Measurements from ENCODE around the gene SALL4.

The SALL4 gene

GRCh38 chr20:51802170-51802751 lies at the start of gene SALL4:
TSS of gene SALL4 (minus strand) at chr20:51802521. CDS start at chr20:51802408, 113 bp downstream.
- H3K27ac ChIP-seq (ENCODE audit: low read depth, low read length): no peak within 1 kb of the TSS
- H3K4me3 ChIP-seq (ENCODE audit: low read depth in 1 of 2, low read length in 2 of 2): peak within 1 kb of the TSS in 1 of 2 donors; percentile 50
- H3K9me3 ChIP-seq (ENCODE audit: low read length): no peaks in the 10 kb centered on the region
- no peaks in the 10 kb centered on the region for H3K36me3 ChIP-seq (ENCODE audit: insufficient read depth, low read length)
- H3K9ac ChIP-seq (ENCODE audit: low read length): no peak within 1 kb of the TSS
- peaks cover 23% of the 10 kb centered on the region for H3K4me1 ChIP-seq (ENCODE audit: insufficient read depth, low read length)
- peaks cover 32 to 42% of the 10 kb centered on the region in 2 donors for H3K27me3 ChIP-seq (ENCODE audit: control insufficient read depth in 1 of 2, insufficient read depth in 2 of 2, low read length in 2 of 2)

DNA sequence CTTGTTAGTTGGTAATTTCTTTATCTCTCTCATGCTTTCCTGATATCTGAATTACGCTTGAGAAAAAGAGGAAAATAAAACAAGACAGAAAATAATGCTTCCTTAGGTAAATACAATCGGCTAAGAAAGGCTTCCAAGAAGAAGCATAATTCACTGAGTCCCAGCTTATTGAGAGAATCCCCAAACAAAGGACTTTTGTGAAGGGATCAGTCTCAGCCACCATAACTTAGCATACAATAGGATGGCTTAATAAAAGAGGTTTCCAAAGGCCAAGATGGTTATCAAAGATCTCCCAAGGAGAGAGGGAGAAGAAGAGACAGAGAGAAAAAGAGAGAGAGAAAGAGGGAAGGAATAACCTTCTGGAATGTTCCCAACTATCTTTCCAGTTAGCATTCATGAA lies 46.0 kb upstream of the SALL4 start:
- Histone ChIP-seq H3K36me3 (ENCODE audit: insufficient read depth, low read length) (no peaks in the 10 kb centered on the region), H3K27ac (ENCODE audit: low read depth, low read length) (no peak overlapping the region), H3K9me3 (ENCODE audit: low read length) (no peaks in the 10 kb centered on the region), H3K4me1 (ENCODE audit: insufficient read depth, low read length) (no peaks in the 10 kb centered on the region), H3K4me3 (ENCODE audit: low read depth in 1 of 2, low read length in 2 of 2) (no peak overlapping the region), H3K27me3 (ENCODE audit: control insufficient read depth in 1 of 2, insufficient read depth in 2 of 2, low read length in 2 of 2) (no peaks in the 10 kb centered on the region), H3K9ac (ENCODE audit: low read length) (no peak overlapping the region)

DNA sequence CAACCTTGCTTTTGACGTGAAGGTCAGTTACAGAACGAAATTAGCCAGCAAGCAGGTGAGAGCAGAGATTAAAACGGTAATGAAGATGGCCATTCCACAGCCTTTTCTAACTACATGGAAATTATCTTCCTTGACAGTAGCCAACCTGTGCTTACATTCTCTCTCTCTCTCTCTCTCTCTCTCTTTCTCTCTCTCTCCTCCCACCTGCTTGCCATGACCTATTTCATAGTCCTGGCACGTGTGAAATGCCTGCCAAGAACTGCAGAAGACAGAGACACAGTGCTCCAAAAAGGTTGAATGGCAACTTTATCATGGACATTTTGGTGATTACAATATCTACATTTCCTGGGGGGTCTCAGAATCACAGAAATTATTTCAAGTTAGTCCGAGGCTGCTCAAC lies 38.5 kb upstream of the SALL4 start:
- Histone ChIP-seq H3K4me3 (ENCODE audit: low read depth in 1 of 2, low read length in 2 of 2) (no peak overlapping the region), H3K36me3 (ENCODE audit: insufficient read depth, low read length) (no peaks in the 10 kb centered on the region), H3K9me3 (ENCODE audit: low read length) (no peaks in the 10 kb centered on the region), H3K4me1 (ENCODE audit: insufficient read depth, low read length) (no peaks in the 10 kb centered on the region), H3K27ac (ENCODE audit: low read depth, low read length) (no peak overlapping the region), H3K27me3 (ENCODE audit: control insufficient read depth in 1 of 2, insufficient read depth in 2 of 2, low read length in 2 of 2) (no peaks in the 10 kb centered on the region), H3K9ac (ENCODE audit: low read length) (no peak overlapping the region)

DNA sequence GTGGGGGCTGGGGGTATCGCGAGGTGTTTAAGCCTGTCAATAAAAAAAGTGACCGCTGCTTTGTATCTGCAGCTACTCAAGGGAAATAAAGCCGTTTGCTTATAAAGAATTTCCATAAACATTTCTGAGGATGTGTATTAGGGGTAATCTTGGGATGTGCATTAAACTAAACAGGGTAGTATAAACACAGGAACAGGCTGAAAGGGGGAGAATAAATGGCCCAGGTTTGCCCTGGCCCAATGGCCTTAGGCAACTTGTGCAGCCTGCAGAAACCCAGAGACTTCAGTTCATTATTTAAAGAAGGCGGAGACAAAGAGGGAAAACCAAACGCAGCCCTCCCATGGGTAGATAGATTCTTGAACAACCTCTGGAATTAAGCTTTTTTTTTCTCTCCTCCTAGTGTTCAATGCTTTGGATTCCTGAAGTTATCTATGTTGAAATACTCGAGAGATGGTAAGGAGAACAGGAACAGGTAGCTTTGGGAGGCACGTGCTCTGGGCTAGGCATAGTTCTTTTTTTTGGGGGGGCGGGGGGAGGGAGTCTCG lies 35.6 kb upstream of the SALL4 start:
- Histone ChIP-seq H3K4me3 (ENCODE audit: low read depth in 1 of 2, low read length in 2 of 2) (no peak overlapping the region), H3K4me1 (ENCODE audit: insufficient read depth, low read length) (no peaks in the 10 kb centered on the region), H3K9ac (ENCODE audit: low read length) (no peak overlapping the region), H3K27ac (ENCODE audit: low read depth, low read length) (no peak overlapping the region), H3K36me3 (ENCODE audit: insufficient read depth, low read length) (no peaks in the 10 kb centered on the region), H3K27me3 (ENCODE audit: control insufficient read depth in 1 of 2, insufficient read depth in 2 of 2, low read length in 2 of 2) (no peaks in the 10 kb centered on the region), H3K9me3 (ENCODE audit: low read length) (no peaks in the 10 kb centered on the region)

DNA sequence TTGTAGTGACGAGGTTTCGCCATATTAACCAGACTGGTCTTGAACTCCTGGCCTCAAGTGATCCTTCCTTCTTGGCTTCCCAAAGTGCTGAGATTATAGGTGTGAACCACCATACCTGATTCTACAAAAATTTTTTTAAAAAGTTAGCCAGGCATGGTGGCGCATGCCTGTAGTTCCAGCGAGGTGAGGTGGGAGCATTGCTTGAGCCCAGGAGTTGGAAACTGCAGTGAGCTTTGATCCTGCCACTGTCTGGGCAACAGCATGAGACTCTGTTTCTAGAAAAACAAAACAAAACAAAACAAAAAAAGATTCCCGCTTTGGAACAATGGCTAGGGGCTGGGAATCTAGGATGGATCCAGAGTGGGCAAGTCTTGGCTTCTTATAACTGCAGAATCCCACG lies 35.1 kb upstream of the SALL4 start:
- Histone ChIP-seq H3K36me3 (ENCODE audit: insufficient read depth, low read length) (no peaks in the 10 kb centered on the region), H3K4me1 (ENCODE audit: insufficient read depth, low read length) (no peaks in the 10 kb centered on the region), H3K27me3 (ENCODE audit: control insufficient read depth in 1 of 2, insufficient read depth in 2 of 2, low read length in 2 of 2) (no peaks in the 10 kb centered on the region)

GRCh38 chr20:51833326-51833725 lies 31.0 kb upstream of the SALL4 start:
- H3K4me1 ChIP-seq (ENCODE audit: insufficient read depth, low read length): no peaks in the 10 kb centered on the region
- no peaks in the 10 kb centered on the region for H3K36me3 ChIP-seq (ENCODE audit: insufficient read depth, low read length)
- H3K9ac ChIP-seq (ENCODE audit: low read length): no peak overlapping the region
- no peak overlapping the region for H3K4me3 ChIP-seq (ENCODE audit: low read depth in 1 of 2, low read length in 2 of 2)
- no peaks in the 10 kb centered on the region for H3K27me3 ChIP-seq (ENCODE audit: control insufficient read depth in 1 of 2, insufficient read depth in 2 of 2, low read length in 2 of 2)
- H3K27ac ChIP-seq (ENCODE audit: low read depth, low read length): no peak overlapping the region
- no peaks in the 10 kb centered on the region for H3K9me3 ChIP-seq (ENCODE audit: low read length)

More for the DNA sequence above, 35.1 kb upstream of the SALL4 start:
- no peak overlapping the region for H3K4me3 ChIP-seq (ENCODE audit: low read depth in 1 of 2, low read length in 2 of 2)
- no peak overlapping the region for H3K27ac ChIP-seq (ENCODE audit: low read depth, low read length)
- no peak overlapping the region for H3K9ac ChIP-seq (ENCODE audit: low read length)
- no peaks in the 10 kb centered on the region for H3K9me3 ChIP-seq (ENCODE audit: low read length)

DNA sequence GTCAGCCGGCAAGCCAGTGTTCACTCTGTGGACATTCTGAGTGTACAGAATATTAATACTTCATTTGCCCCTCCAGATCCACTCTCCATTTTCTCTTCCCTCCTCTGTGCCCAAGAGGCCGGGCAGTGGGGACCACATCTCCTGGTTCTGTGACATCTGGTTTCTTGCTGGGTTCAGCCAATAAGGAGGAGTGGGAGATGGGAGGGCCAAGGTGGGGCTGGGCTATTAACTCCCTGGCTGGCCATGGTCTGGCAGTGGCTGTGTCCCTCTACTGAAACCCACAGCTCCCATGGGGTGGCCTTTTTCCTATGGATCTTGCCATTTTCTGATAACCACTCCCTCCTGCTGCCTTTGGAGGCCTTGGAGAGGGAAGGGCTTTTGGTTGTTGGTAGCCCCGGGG lies 30.0 kb upstream of the SALL4 start:
- Histone ChIP-seq H3K9ac (ENCODE audit: low read length) (no peak overlapping the region), H3K4me1 (ENCODE audit: insufficient read depth, low read length) (no peaks in the 10 kb centered on the region), H3K27me3 (ENCODE audit: control insufficient read depth in 1 of 2, insufficient read depth in 2 of 2, low read length in 2 of 2) (no peaks in the 10 kb centered on the region), H3K4me3 (ENCODE audit: low read depth in 1 of 2, low read length in 2 of 2) (no peak overlapping the region), H3K9me3 (ENCODE audit: low read length) (no peaks in the 10 kb centered on the region), H3K36me3 (ENCODE audit: insufficient read depth, low read length) (no peaks in the 10 kb centered on the region), H3K27ac (ENCODE audit: low read depth, low read length) (no peak overlapping the region)

- H3K9ac ChIP-seq (ENCODE audit: low read length): no peak overlapping the region
- no peaks in the 10 kb centered on the region for H3K9me3 ChIP-seq (ENCODE audit: low read length)
- H3K4me1 ChIP-seq (ENCODE audit: insufficient read depth, low read length): no peaks in the 10 kb centered on the region
- no peak overlapping the region for H3K4me3 ChIP-seq (ENCODE audit: low read depth in 1 of 2, low read length in 2 of 2)
- no peak overlapping the region for H3K27ac ChIP-seq (ENCODE audit: low read depth, low read length)
- no peaks in the 10 kb centered on the region for H3K27me3 ChIP-seq (ENCODE audit: control insufficient read depth in 1 of 2, insufficient read depth in 2 of 2, low read length in 2 of 2)
- no peaks in the 10 kb centered on the region for H3K36me3 ChIP-seq (ENCODE audit: insufficient read depth, low read length)
These were observed 29.5 kb upstream of the SALL4 start for GRCh38 chr20:51831866-51832265.

GRCh38 chr20:51830538-51830937 lies 28.2 kb upstream of the SALL4 start:
- H3K4me1 ChIP-seq (ENCODE audit: insufficient read depth, low read length): no peaks in the 10 kb centered on the region
- H3K4me3 ChIP-seq (ENCODE audit: low read depth in 1 of 2, low read length in 2 of 2): no peak overlapping the region
- H3K9me3 ChIP-seq (ENCODE audit: low read length): no peaks in the 10 kb centered on the region
- H3K9ac ChIP-seq (ENCODE audit: low read length): no peak overlapping the region
- H3K27ac ChIP-seq (ENCODE audit: low read depth, low read length): no peak overlapping the region
- H3K27me3 ChIP-seq (ENCODE audit: control insufficient read depth in 1 of 2, insufficient read depth in 2 of 2, low read length in 2 of 2): no peaks in the 10 kb centered on the region
- no peaks in the 10 kb centered on the region for H3K36me3 ChIP-seq (ENCODE audit: insufficient read depth, low read length)

- Histone ChIP-seq H3K36me3 (ENCODE audit: insufficient read depth, low read length) (no peaks in the 10 kb centered on the region), H3K27ac (ENCODE audit: low read depth, low read length) (no peak overlapping the region), H3K27me3 (ENCODE audit: control insufficient read depth in 1 of 2, insufficient read depth in 2 of 2, low read length in 2 of 2) (no peaks in the 10 kb centered on the region), H3K9ac (ENCODE audit: low read length) (no peak overlapping the region), H3K4me3 (ENCODE audit: low read depth in 1 of 2, low read length in 2 of 2) (no peak overlapping the region), H3K4me1 (ENCODE audit: insufficient read depth, low read length) (no peaks in the 10 kb centered on the region), H3K9me3 (ENCODE audit: low read length) (no peaks in the 10 kb centered on the region)
These were observed 26.4 kb upstream of the SALL4 start for GRCh38 chr20:51828762-51829161.

DNA sequence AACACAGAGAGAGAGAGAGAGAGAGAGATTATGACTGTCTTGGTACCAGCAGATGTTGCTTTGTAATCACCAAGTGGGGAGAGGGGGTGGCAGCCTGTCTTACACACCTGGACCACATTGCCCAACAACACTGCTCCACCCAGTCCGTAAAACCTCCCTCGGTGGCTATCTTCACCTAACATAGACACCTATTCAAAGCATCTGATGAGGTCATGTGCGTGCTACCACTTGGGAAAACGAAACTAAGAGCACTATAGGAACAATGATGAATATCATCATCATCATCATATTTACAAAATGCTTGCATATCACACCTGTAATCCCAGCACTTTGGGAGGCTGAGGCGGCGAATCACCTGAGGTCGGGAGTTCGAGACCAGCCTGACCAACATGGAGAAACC lies 24.1 kb upstream of the SALL4 start:
- Histone ChIP-seq H3K27ac (ENCODE audit: low read depth, low read length) (no peak overlapping the region), H3K27me3 (ENCODE audit: control insufficient read depth in 1 of 2, insufficient read depth in 2 of 2, low read length in 2 of 2) (no peaks in the 10 kb centered on the region), H3K36me3 (ENCODE audit: insufficient read depth, low read length) (no peaks in the 10 kb centered on the region), H3K9me3 (ENCODE audit: low read length) (no peaks in the 10 kb centered on the region), H3K4me3 (ENCODE audit: low read depth in 1 of 2, low read length in 2 of 2) (no peak overlapping the region), H3K4me1 (ENCODE audit: insufficient read depth, low read length) (no peaks in the 10 kb centered on the region), H3K9ac (ENCODE audit: low read length) (no peak overlapping the region)

DNA sequence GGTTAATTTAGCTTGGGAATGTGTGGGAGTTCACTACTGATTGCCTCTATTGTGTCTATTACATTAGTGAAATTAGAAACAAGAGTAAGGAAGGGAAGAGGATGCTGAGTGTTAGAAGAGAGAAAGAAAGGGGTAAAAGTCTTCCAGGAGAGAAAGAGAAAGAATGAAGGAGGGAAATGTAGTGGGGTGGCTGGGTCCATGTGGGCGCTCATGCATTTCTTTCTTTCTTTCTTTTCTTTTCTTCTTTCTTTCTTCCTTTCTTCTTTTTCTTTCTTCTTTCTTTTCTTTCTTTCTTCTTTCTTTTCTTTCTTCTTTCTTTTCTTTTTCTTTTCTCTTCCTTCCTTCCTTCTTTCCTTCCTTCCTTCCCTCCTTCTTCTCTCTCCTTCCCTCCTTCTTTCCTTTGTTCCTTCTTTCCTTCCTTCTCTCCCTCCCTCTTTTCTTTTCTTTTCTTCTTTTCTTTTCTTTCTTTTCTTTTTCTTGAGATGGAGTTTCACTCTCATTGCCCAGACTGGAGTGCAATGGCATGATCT lies 16.2 kb upstream of the SALL4 start:
- Histone ChIP-seq H3K36me3 (ENCODE audit: insufficient read depth, low read length) (no peaks in the 10 kb centered on the region), H3K4me3 (ENCODE audit: low read depth in 1 of 2, low read length in 2 of 2) (no peak overlapping the region), H3K9me3 (ENCODE audit: low read length) (no peaks in the 10 kb centered on the region), H3K27me3 (ENCODE audit: control insufficient read depth in 1 of 2, insufficient read depth in 2 of 2, low read length in 2 of 2) (no peaks in the 10 kb centered on the region), H3K27ac (ENCODE audit: low read depth, low read length) (no peak overlapping the region), H3K4me1 (ENCODE audit: insufficient read depth, low read length) (no peaks in the 10 kb centered on the region), H3K9ac (ENCODE audit: low read length) (no peak overlapping the region)

All from muscle layer of colon (tissue), 2 donors.